Measurements from ENCODE around the gene HTRA2.

HTRA2 gene

GRCh38 chr2:74507926-74508520 lies 21.7 kb upstream of the HTRA2 start:
- no peak for TF ChIP-seq CTCF (conservative IDR thresholded peaks at IDR 0.05)
- H3K27ac ChIP-seq = peak overlapping the region; percentile 98

GRCh38 chr2:74510272-74510671 lies 19.5 kb upstream of the HTRA2 start:
- H3K27ac ChIP-seq = no peak overlapping the region
- no peak for TF ChIP-seq CTCF (conservative IDR thresholded peaks at IDR 0.05)

GRCh38 chr2:74511104-74511989 lies 18.4 kb upstream of the HTRA2 start:
- TF ChIP-seq CTCF (conservative IDR thresholded peaks at IDR 0.05) = no peak
- H3K27ac ChIP-seq = no peak overlapping the region

- TF ChIP-seq CTCF (conservative IDR thresholded peaks at IDR 0.05) = no peak
- H3K27ac ChIP-seq = no peak overlapping the region
Observed at GRCh38 chr2:74512744-74513604, 16.8 kb upstream of the HTRA2 start.

- no peak for TF ChIP-seq CTCF (conservative IDR thresholded peaks at IDR 0.05)
- H3K27ac ChIP-seq = no peak overlapping the region
Observed at GRCh38 chr2:74513605-74514367, 15.9 kb upstream of the HTRA2 start.

GRCh38 chr2:74514368-74515270 lies 15.1 kb upstream of the HTRA2 start, which contains the start of gene TLX2:
TLX2 (plus strand) TSS chr2:74514450; CDS start chr2:74514807, 357 bp downstream.
- no peak within 1 kb of the TSS for H3K27ac ChIP-seq

More at GRCh38 chr2:74514368-74515270, 15.1 kb upstream of the HTRA2 start, which contains the start of gene TLX2:
- TF ChIP-seq CTCF (conservative IDR thresholded peaks at IDR 0.05) = no peak
